Measurements from ENCODE around the gene DNAJA1. TPM values are rescaled to one million over a fixed set of nuclear protein-coding genes. Genes with fewer than 3 reads are reported as not detected.

The DNAJA1 gene
- total RNA-seq, 4 donors from 2014 or later: 41.4 to 73.0 (median 58.5) TPM

GRCh38 chr9:33013962-33014664 lies 11.0 kb upstream of the DNAJA1 start:
- DNase-seq (ENCODE audit: low spot score in 2 of 2): no peak
- WGBS: 79% methylated on average over 2 of the region's 2 CpGs

GRCh38 chr9:33014665-33015014 lies 10.4 kb upstream of the DNAJA1 start:
- Histone ChIP-seq H3K27ac (no peak overlapping the region), H3K36me3 (peaks cover 7% of the 10 kb centered on the region), H3K27me3 (no peaks in the 10 kb centered on the region), H3K9me3 (no peaks in the 10 kb centered on the region), H3K4me3 (no peak overlapping the region), H3K4me1 (no peaks in the 10 kb centered on the region)
- no peak for DNase-seq (ENCODE audit: low spot score in 2 of 2)
- TF ChIP-seq POLR2AphosphoS5 (IDR thresholded peaks at IDR 0.05): no peak
- no peak for TF ChIP-seq POLR2A (IDR thresholded peaks at IDR 0.05)
- TF ChIP-seq CTCF (IDR thresholded peaks at IDR 0.05): no peak
- TF ChIP-seq EP300 (IDR thresholded peaks at IDR 0.05): no peak
- WGBS: 78% methylated on average over 1 of the region's 1 CpG

More at GRCh38 chr9:33013962-33014664, 11.0 kb upstream of the DNAJA1 start:
- Histone ChIP-seq H3K27ac (no peak overlapping the region), H3K27me3 (no peaks in the 10 kb centered on the region), H3K36me3 (peaks cover 4% of the 10 kb centered on the region), H3K4me3 (no peak overlapping the region), H3K4me1 (no peaks in the 10 kb centered on the region), H3K9me3 (no peaks in the 10 kb centered on the region)
- TF ChIP-seq POLR2A (IDR thresholded peaks at IDR 0.05) (no peak), POLR2AphosphoS5 (IDR thresholded peaks at IDR 0.05) (no peak), EP300 (IDR thresholded peaks at IDR 0.05) (no peak), CTCF (IDR thresholded peaks at IDR 0.05) (no peak)

- Histone ChIP-seq H3K4me1 (no peaks in the 10 kb centered on the region), H3K9me3 (no peaks in the 10 kb centered on the region), H3K27ac (no peak overlapping the region), H3K4me3 (no peak overlapping the region), H3K27me3 (no peaks in the 10 kb centered on the region), H3K36me3 (peaks cover 13% of the 10 kb centered on the region)
- no peak for TF ChIP-seq EP300 (IDR thresholded peaks at IDR 0.05)
- TF ChIP-seq POLR2AphosphoS5 (IDR thresholded peaks at IDR 0.05): no peak
- TF ChIP-seq CTCF (IDR thresholded peaks at IDR 0.05): no peak
- TF ChIP-seq POLR2A (IDR thresholded peaks at IDR 0.05): no peak
- DNase-seq (ENCODE audit: low spot score in 2 of 2): no peak
- WGBS: 78% methylated on average over 6 of the region's 6 CpGs
Observed at GRCh38 chr9:33017283-33018041, 7.6 kb upstream of the DNAJA1 start.

GRCh38 chr9:33019797-33020196 lies 5.3 kb upstream of the DNAJA1 start:
- 91% methylated on average over 25 of the region's 25 CpGs for WGBS

More at GRCh38 chr9:33019797-33020196, 5.3 kb upstream of the DNAJA1 start:
- Histone ChIP-seq H3K9me3 (no peaks in the 10 kb centered on the region), H3K36me3 (peaks cover 13% of the 10 kb centered on the region), H3K4me1 (peaks cover 18% of the 10 kb centered on the region), H3K27ac (no peak overlapping the region), H3K4me3 (no peak overlapping the region), H3K27me3 (no peaks in the 10 kb centered on the region)
- no peak for TF ChIP-seq POLR2AphosphoS5 (IDR thresholded peaks at IDR 0.05)
- TF ChIP-seq POLR2A (IDR thresholded peaks at IDR 0.05): no peak
- no peak for TF ChIP-seq EP300 (IDR thresholded peaks at IDR 0.05)
- no peak for TF ChIP-seq CTCF (IDR thresholded peaks at IDR 0.05)
- DNase-seq (ENCODE audit: low spot score in 2 of 2): no peak

Measured in suprapubic skin (tissue), 4 donors.